A549 (cell line): ENCODE results near the gene ANKZF1.

Experiments
- CHD4 ChIP-seq: fragments of 200-600 bp; sonication (generic); IDR thresholded peaks from 2 replicates; pipeline ENCODE4 v1.6.1; 2016; ENCODE audit warnings: antibody characterized with exemption, mild to moderate bottlenecking, borderline replicate concordance
- MYC ChIP-seq: IDR thresholded peaks from 2 replicates; pipeline ENCODE4 v1.6.1; 2012; ENCODE audit warnings: mild to moderate bottlenecking, inconsistent platforms, low read length, improper control_type of control experiment, borderline replicate concordance
- POLR2A ChIP-seq: IDR thresholded peaks from 2 replicates; pipeline ENCODE4 v1.6.1; 2012; ENCODE audit warnings: mild to moderate bottlenecking, low read length
- RCOR1 ChIP-seq: fragments of 150-350 bp; IDR thresholded peaks from 2 replicates; pipeline ENCODE4 v1.6.1; 2014; ENCODE audit warnings: antibody characterized with exemption, low read length, low read depth
- SREBF2 ChIP-seq: fragments of 450-650 bp; IDR thresholded peaks from 2 replicates; pipeline ENCODE4 v1.6.1; 2014; ENCODE audit warnings: mild to moderate bottlenecking, moderate library complexity
- ZFP36 ChIP-seq: fragments of 450-650 bp; IDR thresholded peaks from 2 replicates; pipeline ENCODE4 v1.6.1; 2014; ENCODE audit warnings: borderline replicate concordance; ENCODE audit not compliant: partially characterized antibody
- TF ChIP-seq, protein P1 (sequence below): fragments of 450-650 bp; IDR thresholded peaks from 2 replicates; pipeline ENCODE4 v1.6.1; 2014; ENCODE audit warnings: antibody characterized with exemption
- TF ChIP-seq, protein P2 (sequence below): fragments of >200 bp; sonication (Bioruptor Twin); formaldehyde crosslinking; IDR thresholded peaks from 3 replicates; pipeline ENCODE4 v1.5.1; 2016

DNA sequence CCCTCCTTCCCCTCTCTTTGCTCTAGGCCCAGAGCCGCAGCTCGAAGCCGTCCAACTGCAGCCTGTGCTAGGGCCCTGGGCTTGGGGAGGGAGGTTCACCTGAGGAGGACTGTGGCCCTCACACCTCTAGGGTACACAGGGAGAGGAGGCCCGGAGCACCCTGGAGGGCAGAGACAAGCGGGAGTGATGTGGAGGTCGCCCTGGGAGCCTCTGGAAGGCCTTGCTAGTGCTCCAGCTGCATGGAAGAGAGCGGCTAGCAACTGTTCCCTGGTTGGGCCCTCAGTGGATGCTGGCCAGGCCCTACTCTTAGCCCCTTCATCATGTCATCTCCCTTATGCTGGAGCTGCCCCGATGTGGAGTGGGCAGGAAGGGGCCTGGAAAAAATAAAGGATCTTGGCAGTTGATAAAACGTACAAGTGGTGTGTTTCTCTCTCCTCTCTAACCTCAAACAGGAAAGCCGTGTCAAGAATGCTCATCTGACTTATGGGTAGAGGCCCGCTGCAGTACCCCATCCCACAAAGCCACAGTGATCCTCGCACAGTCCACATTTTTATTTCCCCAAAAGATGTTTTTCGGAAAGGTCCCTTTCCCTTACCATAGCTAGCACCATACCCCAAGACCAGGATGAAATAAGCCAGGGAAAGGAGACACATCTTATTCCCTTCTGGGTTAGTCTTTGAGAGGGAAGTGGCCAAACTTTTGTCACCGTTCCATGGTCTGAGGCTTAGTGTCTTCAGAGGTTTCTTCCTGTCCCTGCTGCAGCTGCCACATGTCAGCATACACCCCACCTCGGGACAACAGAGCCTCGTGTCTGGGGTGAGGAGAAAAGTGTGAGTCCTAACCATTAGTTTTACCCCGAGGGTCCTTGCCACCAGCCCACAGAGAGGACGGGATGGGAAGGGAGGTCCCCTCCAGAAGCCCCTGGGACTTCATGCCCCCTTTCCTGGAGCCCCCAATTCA, 20.1 kb upstream of the ANKZF1 start:
- no peak for TF ChIP-seq RCOR1
- TF ChIP-seq CHD4: no peak
- TF ChIP-seq, protein P1, sequence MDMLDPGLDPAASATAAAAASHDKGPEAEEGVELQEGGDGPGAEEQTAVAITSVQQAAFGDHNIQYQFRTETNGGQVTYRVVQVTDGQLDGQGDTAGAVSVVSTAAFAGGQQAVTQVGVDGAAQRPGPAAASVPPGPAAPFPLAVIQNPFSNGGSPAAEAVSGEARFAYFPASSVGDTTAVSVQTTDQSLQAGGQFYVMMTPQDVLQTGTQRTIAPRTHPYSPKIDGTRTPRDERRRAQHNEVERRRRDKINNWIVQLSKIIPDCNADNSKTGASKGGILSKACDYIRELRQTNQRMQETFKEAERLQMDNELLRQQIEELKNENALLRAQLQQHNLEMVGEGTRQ: no peak
- no peak for TF ChIP-seq MYC
- TF ChIP-seq POLR2A: no peak
- TF ChIP-seq, protein P2, sequence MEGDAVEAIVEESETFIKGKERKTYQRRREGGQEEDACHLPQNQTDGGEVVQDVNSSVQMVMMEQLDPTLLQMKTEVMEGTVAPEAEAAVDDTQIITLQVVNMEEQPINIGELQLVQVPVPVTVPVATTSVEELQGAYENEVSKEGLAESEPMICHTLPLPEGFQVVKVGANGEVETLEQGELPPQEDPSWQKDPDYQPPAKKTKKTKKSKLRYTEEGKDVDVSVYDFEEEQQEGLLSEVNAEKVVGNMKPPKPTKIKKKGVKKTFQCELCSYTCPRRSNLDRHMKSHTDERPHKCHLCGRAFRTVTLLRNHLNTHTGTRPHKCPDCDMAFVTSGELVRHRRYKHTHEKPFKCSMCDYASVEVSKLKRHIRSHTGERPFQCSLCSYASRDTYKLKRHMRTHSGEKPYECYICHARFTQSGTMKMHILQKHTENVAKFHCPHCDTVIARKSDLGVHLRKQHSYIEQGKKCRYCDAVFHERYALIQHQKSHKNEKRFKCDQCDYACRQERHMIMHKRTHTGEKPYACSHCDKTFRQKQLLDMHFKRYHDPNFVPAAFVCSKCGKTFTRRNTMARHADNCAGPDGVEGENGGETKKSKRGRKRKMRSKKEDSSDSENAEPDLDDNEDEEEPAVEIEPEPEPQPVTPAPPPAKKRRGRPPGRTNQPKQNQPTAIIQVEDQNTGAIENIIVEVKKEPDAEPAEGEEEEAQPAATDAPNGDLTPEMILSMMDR: no peak
- TF ChIP-seq SREBF2: no peak
- TF ChIP-seq ZFP36: no peak
